OCI-LY7 (cell line): ENCODE measurements around the gene C3orf20. TPM values are rescaled to one million over a fixed set of nuclear protein-coding genes. Genes with fewer than 3 reads are reported as not detected.

Experiments used
- BruUV-seq: library from RNA; stranded (reverse); fragments of 400-500 nt; replicated peaks from 2 replicates; lab custom pipeline; 2021; lab: Mats Ljungman, UMichigan
- CTCF ChIA-PET: fragments of 300-600 bp; sonication (Branson Sonifier 250); formaldehyde crosslinking; loops from one replicate; lab custom pipeline; 2022; ENCODE audit warnings: antibody characterized with exemption; ENCODE audit not compliant: unreplicated experiment; lab: Charles Lee
- POLR2A ChIA-PET: fragments of 300-600 bp; sonication (Branson Sonifier 250); formaldehyde crosslinking; loops from one replicate; lab custom pipeline; 2022; ENCODE audit warnings: antibody characterized with exemption; lab: Charles Lee
- DNase-seq: peaks from one replicate; pipeline ENCODE4 v3.0.0-alpha.2; 2015; ENCODE audit warnings: low spot score
- H2AFZ ChIP-seq: fragments of 200-600 bp; sonication (generic), shearing (Covaris generic); 2 replicates; pipeline ENCODE4 v1.6.1; 2014; ENCODE audit warnings: mild to moderate bottlenecking, antibody characterized with exemption, low read length, moderate library complexity
- H3K27ac ChIP-seq: fragments of 200-600 bp; sonication (generic); 2 replicates; pipeline ENCODE4 v1.5.1; 2014; ENCODE audit warnings: mixed run types, low read depth, mild to moderate bottlenecking, moderate library complexity, low read length, inconsistent platforms; ENCODE audit not compliant: poor library complexity, severe bottlenecking
- H3K36me3 ChIP-seq: fragments of 200-600 bp; sonication (generic); 2 replicates; pipeline ENCODE4 v1.6.1; 2014; ENCODE audit warnings: mild to moderate bottlenecking, antibody characterized with exemption, low read length, moderate library complexity, mixed read lengths; ENCODE audit not compliant: insufficient read depth
- H3K4me1 ChIP-seq: fragments of 200-600 bp; sonication (generic); 2 replicates; pipeline ENCODE4 v1.5.1; 2014; ENCODE audit warnings: mild to moderate bottlenecking, low read length; ENCODE audit not compliant: insufficient read depth, poor library complexity, severe bottlenecking
- H3K4me2 ChIP-seq: fragments of 200-600 bp; sonication (generic); 2 replicates; pipeline ENCODE4 v1.6.1; 2014; ENCODE audit warnings: mild to moderate bottlenecking, low read length
- H3K4me3 ChIP-seq: fragments of 200-600 bp; sonication (generic); 2 replicates; pipeline ENCODE4 v1.5.1; 2014; ENCODE audit warnings: mild to moderate bottlenecking, low read depth, low read length; ENCODE audit not compliant: poor library complexity, severe bottlenecking
- H3K79me2 ChIP-seq: fragments of 200-600 bp; sonication (generic); 2 replicates; pipeline ENCODE4 v1.6.1; 2016; ENCODE audit warnings: low read depth, mild to moderate bottlenecking, low read length, moderate library complexity, mixed read lengths; ENCODE audit not compliant: insufficient read depth
- H3K9me2 ChIP-seq: fragments of 200-600 bp; sonication (generic); 2 replicates; pipeline ENCODE4 v1.6.1; 2016; ENCODE audit warnings: mild to moderate bottlenecking, low read length, mixed read lengths; ENCODE audit not compliant: insufficient read depth
- H3K9me3 ChIP-seq: fragments of 200-600 bp; sonication (generic); 2 replicates; pipeline ENCODE4 v1.6.1; 2014; ENCODE audit warnings: mild to moderate bottlenecking, mixed run types, low read length, mixed read lengths
- H4K20me1 ChIP-seq: fragments of 200-600 bp; sonication (generic); 2 replicates; pipeline ENCODE4 v1.6.1; 2014; ENCODE audit warnings: mild to moderate bottlenecking, antibody characterized with exemption, low read length, moderate library complexity, mixed read lengths; ENCODE audit not compliant: insufficient read depth
- EZH2phosphoT487 ChIP-seq: fragments of 200-600 bp; sonication (generic); IDR thresholded peaks from 2 replicates; pipeline ENCODE4 v1.6.1; 2018; ENCODE audit warnings: low read depth, borderline replicate concordance, mild to moderate bottlenecking, mixed run types, antibody characterized with exemption, low read length, moderate library complexity, mixed read lengths
- intact Hi-C: fragments of 100-400 bp; cut with micrococcal nuclease; formaldehyde crosslinking; loops from one replicate; pipeline ENCODE4 v1.10.0; 2022; ENCODE audit not compliant: unreplicated experiment
- total RNA-seq, 2 experiments: library from RNA; depleted of rRNA in 1 of 2; stranded (reverse); fragments of >200 nt in 1 of 2; shearing (Covaris generic) in 1 of 2; gene quantifications; 2 replicates each; pipeline ENCODE4 v1.2.3, GENCODE V29; 2014 to 2022
- TF ChIP-seq, protein P1 (sequence below): fragments of 200-600 bp; sonication (generic); conservative IDR thresholded peaks from 2 replicates; pipeline ENCODE4 v1.5.1; 2014; ENCODE audit warnings: mild to moderate bottlenecking, antibody characterized with exemption, low read length, moderate library complexity, mixed read lengths

C3orf20 gene
- total RNA-seq, 2 experiments from 2014 or later, result 2.2 to 2.7 TPM

GRCh38 chr3:14680115-14680514 is 5.2 kb downstream of the C3orf20 start:
- TF ChIP-seq, protein P1, sequence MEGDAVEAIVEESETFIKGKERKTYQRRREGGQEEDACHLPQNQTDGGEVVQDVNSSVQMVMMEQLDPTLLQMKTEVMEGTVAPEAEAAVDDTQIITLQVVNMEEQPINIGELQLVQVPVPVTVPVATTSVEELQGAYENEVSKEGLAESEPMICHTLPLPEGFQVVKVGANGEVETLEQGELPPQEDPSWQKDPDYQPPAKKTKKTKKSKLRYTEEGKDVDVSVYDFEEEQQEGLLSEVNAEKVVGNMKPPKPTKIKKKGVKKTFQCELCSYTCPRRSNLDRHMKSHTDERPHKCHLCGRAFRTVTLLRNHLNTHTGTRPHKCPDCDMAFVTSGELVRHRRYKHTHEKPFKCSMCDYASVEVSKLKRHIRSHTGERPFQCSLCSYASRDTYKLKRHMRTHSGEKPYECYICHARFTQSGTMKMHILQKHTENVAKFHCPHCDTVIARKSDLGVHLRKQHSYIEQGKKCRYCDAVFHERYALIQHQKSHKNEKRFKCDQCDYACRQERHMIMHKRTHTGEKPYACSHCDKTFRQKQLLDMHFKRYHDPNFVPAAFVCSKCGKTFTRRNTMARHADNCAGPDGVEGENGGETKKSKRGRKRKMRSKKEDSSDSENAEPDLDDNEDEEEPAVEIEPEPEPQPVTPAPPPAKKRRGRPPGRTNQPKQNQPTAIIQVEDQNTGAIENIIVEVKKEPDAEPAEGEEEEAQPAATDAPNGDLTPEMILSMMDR, result no peak
- no peak for TF ChIP-seq EZH2phosphoT487
- H3K9me3 ChIP-seq, result peaks cover 16% of the 10 kb centered on the region; the same call in 1 of the 2 replicates
- CTCF ChIA-PET, result no interaction called here
- H3K9me2 ChIP-seq, result no peaks in the 10 kb centered on the region
- no peak for DNase-seq
- no peaks in the 10 kb centered on the region for H3K79me2 ChIP-seq
- no peak overlapping the region for H2AFZ ChIP-seq
- H3K4me1 ChIP-seq, result peaks cover 13% of the 10 kb centered on the region
- POLR2A ChIA-PET, result no interaction called here
- H4K20me1 ChIP-seq, result no peaks in the 10 kb centered on the region
- intact Hi-C loops, result loop anchor here (10.0 kb wide), 4 partner anchors 275 to 1695 kb away; partner anchors contain the start of gene SLC6A6
- no peak overlapping the region for H3K4me3 ChIP-seq
- H3K36me3 ChIP-seq, result peaks cover 9% of the 10 kb centered on the region
- H3K27ac ChIP-seq, result no peak overlapping the region
- BruUV-seq, result no TSS peak
- H3K4me2 ChIP-seq, result no peak overlapping the region

GRCh38 chr3:14680716-14681115 is 5.8 kb downstream of the C3orf20 start:
- Histone ChIP-seq H3K9me2 (no peaks in the 10 kb centered on the region), H3K79me2 (no peaks in the 10 kb centered on the region), H3K4me3 (no peak overlapping the region), H3K27ac (no peak overlapping the region), H3K4me1 (peaks cover 19% of the 10 kb centered on the region), H2AFZ (no peak overlapping the region), H4K20me1 (no peaks in the 10 kb centered on the region), H3K9me3 (peaks cover 16% of the 10 kb centered on the region; the same call in 1 of the 2 replicates), H3K36me3 (peaks cover 7% of the 10 kb centered on the region), H3K4me2 (no peak overlapping the region)
- ChIA-PET CTCF (no interaction called here), POLR2A (interaction anchor here (0.5 kb wide), 1 partner anchor 25 kb away, joined by 3 read pairs; no protein-coding TSS in a partner anchor)
- no peak for TF ChIP-seq EZH2phosphoT487
- TF ChIP-seq, protein P1, result no peak
- no TSS peak for BruUV-seq
- intact Hi-C loops, result loop anchor here (10.0 kb wide), 4 partner anchors 276 to 1694 kb away; partner anchors contain the start of gene SLC6A6
- no peak for DNase-seq

GRCh38 chr3:14684447-14684846 is 9.5 kb downstream of the C3orf20 start:
- ChIA-PET CTCF (no interaction called here), POLR2A (interaction anchor here (0.7 to 1.0 kb wide), 2 partner anchors 11 to 93 kb away, joined by 3 to 4 read pairs; no protein-coding TSS in a partner anchor)
- H3K36me3 ChIP-seq, result peaks cover 7% of the 10 kb centered on the region
- H3K4me3 ChIP-seq, result no peak overlapping the region
- H3K4me2 ChIP-seq, result no peak overlapping the region
- no peaks in the 10 kb centered on the region for H3K9me2 ChIP-seq
- H3K4me1 ChIP-seq, result peaks cover 50% of the 10 kb centered on the region
- H3K9me3 ChIP-seq, result peaks cover 16% of the 10 kb centered on the region; the same call in 1 of the 2 replicates
- no peak overlapping the region for H2AFZ ChIP-seq
- no peaks in the 10 kb centered on the region for H4K20me1 ChIP-seq
- no peak overlapping the region for H3K27ac ChIP-seq
- TF ChIP-seq, protein P1, result no peak
- TF ChIP-seq EZH2phosphoT487, result no peak
- H3K79me2 ChIP-seq, result no peaks in the 10 kb centered on the region
- intact Hi-C loops, result loop anchor here (10.0 kb wide), 4 partner anchors 280 to 1690 kb away; partner anchors contain the start of gene SLC6A6
- no TSS peak for BruUV-seq
- DNase-seq, result no peak
